Muscle layer of duodenum (tissue), 2 donors: ENCODE results near the gene LAMTOR4.
"Not testable (repeated sequence)": the region's sequence is repeated elsewhere in the genome, so short reads cannot be mapped to it uniquely, and the experiment has no call there.

Experiments
- H3K27ac ChIP-seq: one replicate; pipeline ENCODE4 v1.7.0; 2013; ENCODE audit warnings: mild to moderate bottlenecking, low read length
- H3K27me3 ChIP-seq: one replicate; pipeline ENCODE4 v1.7.0; 2013; ENCODE audit warnings: low read depth, mild to moderate bottlenecking, control low read depth, low read length
- H3K36me3 ChIP-seq, 2 donors: one replicate each; pipeline ENCODE4 v1.7.0; 2013; ENCODE audit warnings: low read length in 2 of 2, control low read depth in 1 of 2, mild to moderate bottlenecking in 1 of 2; ENCODE audit not compliant: insufficient read depth in 2 of 2, control insufficient read depth in 1 of 2
- H3K4me1 ChIP-seq, 2 donors: one replicate each; pipeline ENCODE4 v1.7.0; 2013; ENCODE audit warnings: low read length in 2 of 2, mild to moderate bottlenecking in 2 of 2, control low read depth in 1 of 2, moderate library complexity in 1 of 2; ENCODE audit not compliant: insufficient read depth in 2 of 2, control insufficient read depth in 1 of 2
- H3K4me3 ChIP-seq, 2 donors: one replicate each; pipeline ENCODE4 v1.7.0; 2013; ENCODE audit warnings: low read length in 2 of 2, low read depth in 1 of 2, mild to moderate bottlenecking in 1 of 2
- H3K9me3 ChIP-seq, 2 donors: one replicate each; pipeline ENCODE4 v1.7.0; 2013; ENCODE audit warnings: low read length in 2 of 2, control low read depth in 1 of 2, mild to moderate bottlenecking in 1 of 2; ENCODE audit not compliant: control insufficient read depth in 1 of 2
- donor health status: healthy.

Gene LAMTOR4

DNA sequence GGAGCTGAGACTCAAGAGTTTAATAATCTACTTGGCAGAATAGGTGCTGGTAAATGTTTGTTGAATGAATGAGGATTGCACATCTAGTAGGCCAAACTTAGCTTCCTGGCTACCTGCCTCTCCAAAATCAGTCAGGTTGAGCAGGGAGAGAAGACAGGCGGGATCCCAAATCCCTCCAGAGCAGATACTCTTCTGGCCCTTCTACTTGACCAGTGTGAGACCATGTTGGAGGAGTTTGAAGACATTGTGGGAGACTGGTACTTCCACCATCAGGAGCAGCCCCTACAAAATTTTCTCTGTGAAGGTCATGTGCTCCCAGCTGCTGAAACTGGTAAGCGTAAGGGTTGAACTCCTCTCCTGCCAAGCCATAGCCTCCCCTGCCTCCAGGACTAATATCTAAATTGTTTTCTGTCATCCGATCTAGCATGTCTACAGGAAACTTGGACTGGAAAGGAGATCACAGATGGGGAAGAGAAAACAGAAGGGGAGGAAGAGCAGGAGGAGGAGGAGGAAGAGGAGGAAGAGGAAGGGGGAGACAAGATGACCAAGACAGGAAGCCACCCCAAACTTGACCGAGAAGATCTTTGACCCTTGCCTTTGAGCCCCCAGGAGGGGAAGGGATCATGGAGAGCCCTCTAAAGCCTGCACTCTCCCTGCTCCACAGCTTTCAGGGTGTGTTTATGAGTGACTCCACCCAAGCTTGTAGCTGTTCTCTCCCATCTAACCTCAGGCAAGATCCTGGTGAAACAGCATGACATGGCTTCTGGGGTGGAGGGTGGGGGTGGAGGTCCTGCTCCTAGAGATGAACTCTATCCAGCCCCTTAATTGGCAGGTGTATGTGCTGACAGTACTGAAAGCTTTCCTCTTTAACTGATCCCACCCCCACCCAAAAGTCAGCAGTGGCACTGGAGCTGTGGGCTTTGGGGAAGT, 24.2 kb upstream of the LAMTOR4 start:
- no peaks in the 10 kb centered on the region for H3K9me3 ChIP-seq
- H3K4me1 ChIP-seq = peaks cover 13 to 22% of the 10 kb centered on the region in 2 donors
- H3K4me3 ChIP-seq = no peak overlapping the region
- H3K27ac ChIP-seq = peak overlapping the region; percentile 45
- H3K36me3 ChIP-seq = peaks cover 0 to 3% of the 10 kb centered on the region in 2 donors
- no peaks in the 10 kb centered on the region for H3K27me3 ChIP-seq

GRCh38 chr7:100126239-100126930, 22.3 kb upstream of the LAMTOR4 start:
- Histone ChIP-seq H3K4me3 (peak overlapping the region; percentile 91 to 93), H3K9me3 (no peaks in the 10 kb centered on the region), H3K27me3 (no peaks in the 10 kb centered on the region), H3K27ac (peak overlapping the region; percentile 96), H3K4me1 (peaks cover 7 to 18% of the 10 kb centered on the region in 2 donors), H3K36me3 (peaks cover 0 to 3% of the 10 kb centered on the region in 2 donors)

DNA sequence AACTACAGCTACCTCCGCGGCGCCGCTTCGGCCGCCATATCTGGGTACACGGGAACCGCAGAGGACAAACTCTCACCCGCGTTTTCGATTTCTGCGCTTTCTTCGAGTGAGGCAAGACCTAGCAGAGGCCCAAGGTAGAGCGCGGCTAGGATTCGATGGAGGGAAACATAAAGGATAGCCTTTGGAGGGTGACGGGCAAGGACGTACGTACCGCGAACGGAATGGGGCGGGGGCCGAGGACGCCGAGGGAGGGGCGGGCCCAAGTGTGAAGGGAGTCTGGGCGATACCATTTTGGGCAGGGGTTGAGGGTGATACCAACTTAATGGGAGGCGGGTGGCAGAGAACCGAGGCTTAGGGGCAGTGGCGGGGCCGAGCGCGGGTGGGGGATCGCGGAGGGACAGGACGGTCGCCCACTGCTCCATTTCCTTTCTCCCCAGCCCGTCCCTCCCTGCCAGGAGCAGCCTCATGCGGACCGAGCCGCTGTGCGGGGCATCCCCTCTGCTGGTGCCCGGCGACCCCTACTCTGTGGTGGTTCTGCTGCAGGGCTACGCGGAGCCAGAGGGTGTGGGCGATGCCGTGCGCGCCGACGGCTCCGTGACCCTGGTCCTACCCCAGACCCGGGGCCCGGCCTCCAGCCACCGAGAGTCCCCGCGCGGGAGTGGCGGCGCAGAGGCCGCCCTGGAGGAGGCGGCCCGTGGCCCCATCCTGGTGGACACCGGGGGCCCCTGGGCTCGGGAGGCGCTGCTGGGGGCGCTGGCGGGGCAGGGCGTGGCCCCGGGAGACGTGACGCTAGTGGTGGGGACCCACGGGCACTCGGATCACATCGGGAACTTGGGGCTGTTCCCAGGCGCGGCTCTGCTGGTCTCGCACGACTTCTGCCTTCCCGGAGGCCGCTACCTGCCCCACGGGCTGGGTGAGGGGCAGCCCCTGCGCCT, 21.5 kb upstream of the LAMTOR4 start, which contains the start of gene MBLAC1:
MBLAC1 (plus strand) TSS at position 37 of the 935 bp plus-strand sequence; CDS start at position 466, 429 bp downstream.
- Histone ChIP-seq H3K27me3 (no peaks in the 10 kb centered on the region), H3K36me3 (peaks cover 0 to 3% of the 10 kb centered on the region in 2 donors), H3K27ac (peak within 1 kb of the TSS; percentile 96), H3K4me1 (peaks cover 7 to 18% of the 10 kb centered on the region in 2 donors), H3K4me3 (peak within 1 kb of the TSS; percentile 91 to 93), H3K9me3 (no peaks in the 10 kb centered on the region)

DNA sequence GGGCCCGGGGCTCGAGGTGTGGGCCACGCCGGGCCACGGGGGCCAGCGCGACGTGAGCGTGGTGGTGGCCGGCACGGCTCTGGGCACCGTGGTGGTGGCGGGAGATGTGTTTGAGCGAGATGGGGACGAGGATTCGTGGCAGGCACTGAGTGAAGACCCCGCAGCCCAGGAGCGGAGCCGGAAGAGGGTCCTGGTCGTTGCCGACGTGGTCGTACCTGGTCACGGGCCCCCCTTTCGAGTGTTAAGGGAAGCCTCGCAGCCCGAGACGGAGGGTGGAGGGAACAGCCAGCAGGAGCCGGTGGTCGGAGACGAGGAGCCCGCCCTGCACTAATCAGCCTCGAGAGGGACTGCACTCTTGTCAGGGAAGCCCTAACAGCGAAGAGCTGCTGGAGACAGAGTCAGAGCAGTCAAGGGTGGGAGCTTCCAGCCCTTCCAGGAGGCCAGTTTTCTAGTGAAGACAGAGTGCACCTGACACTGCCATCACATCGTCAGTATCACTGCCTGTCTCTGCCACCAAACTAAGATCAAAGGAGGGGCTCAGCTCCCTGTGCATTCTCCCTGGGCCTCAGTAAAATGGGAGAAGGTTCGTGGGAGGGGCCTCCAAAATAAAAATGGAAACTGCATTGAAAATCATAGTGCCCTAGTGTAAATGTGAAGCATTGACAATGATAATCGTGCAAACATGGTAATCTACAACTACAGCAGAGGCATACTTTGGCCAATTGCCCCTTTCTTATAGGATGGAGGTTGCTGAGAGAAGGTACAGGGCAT, 20.7 kb upstream of the LAMTOR4 start:
- Histone ChIP-seq H3K4me3 (peak overlapping the region; percentile 91 to 93), H3K27me3 (no peaks in the 10 kb centered on the region), H3K36me3 (peaks cover 0 to 3% of the 10 kb centered on the region in 2 donors), H3K9me3 (no peaks in the 10 kb centered on the region), H3K27ac (no peak overlapping the region), H3K4me1 (peaks cover 7 to 18% of the 10 kb centered on the region in 2 donors)

DNA sequence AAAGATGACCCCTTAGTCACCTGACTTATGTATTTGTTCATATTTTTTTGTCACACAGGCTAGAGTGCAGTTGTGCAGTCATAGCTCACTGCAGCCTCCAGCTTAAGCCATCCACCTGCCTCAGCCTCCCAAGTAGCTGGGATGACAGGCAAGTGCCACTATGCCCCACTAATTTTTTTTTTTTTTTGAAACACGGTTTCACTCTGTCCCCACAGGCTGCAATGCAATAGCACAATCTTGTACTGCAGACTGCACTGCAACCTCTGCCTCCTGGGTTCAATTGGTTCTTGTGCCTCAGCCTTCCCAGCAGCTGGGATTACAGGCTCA, 20.1 kb upstream of the LAMTOR4 start:
- no peaks in the 10 kb centered on the region for H3K9me3 ChIP-seq
- H3K4me3 ChIP-seq = no peak overlapping the region
- H3K36me3 ChIP-seq = peaks cover 0 to 3% of the 10 kb centered on the region in 2 donors
- no peak overlapping the region for H3K27ac ChIP-seq
- H3K27me3 ChIP-seq = no peaks in the 10 kb centered on the region
- H3K4me1 ChIP-seq = peaks cover 7 to 18% of the 10 kb centered on the region in 2 donors

DNA sequence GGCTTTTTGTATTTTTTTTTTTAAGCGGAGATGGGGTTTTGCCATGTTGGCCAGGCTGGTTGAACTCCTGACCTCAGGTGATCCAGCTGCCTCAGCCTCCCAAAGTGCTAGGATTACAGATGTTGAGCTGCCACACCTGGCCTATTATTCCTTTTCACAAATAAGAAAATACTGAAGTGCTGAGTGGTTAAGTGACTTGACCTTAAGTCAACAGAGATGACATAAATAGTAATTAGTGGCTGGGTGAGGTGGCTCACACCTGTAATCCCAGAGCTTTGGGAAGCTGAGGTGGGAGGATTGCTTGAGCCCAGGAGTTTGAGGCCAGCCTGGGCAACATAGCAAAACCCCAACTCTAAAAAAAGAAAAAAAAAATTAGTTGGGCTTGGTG, 18.5 kb upstream of the LAMTOR4 start:
- H3K9me3 ChIP-seq, H3K36me3 ChIP-seq, H3K27me3 ChIP-seq, H3K4me3 ChIP-seq: not testable (repeated sequence)
- peak overlapping the region; percentile 5 for H3K27ac ChIP-seq
- peaks cover 2 to 18% of the 10 kb centered on the region in 2 donors for H3K4me1 ChIP-seq

DNA sequence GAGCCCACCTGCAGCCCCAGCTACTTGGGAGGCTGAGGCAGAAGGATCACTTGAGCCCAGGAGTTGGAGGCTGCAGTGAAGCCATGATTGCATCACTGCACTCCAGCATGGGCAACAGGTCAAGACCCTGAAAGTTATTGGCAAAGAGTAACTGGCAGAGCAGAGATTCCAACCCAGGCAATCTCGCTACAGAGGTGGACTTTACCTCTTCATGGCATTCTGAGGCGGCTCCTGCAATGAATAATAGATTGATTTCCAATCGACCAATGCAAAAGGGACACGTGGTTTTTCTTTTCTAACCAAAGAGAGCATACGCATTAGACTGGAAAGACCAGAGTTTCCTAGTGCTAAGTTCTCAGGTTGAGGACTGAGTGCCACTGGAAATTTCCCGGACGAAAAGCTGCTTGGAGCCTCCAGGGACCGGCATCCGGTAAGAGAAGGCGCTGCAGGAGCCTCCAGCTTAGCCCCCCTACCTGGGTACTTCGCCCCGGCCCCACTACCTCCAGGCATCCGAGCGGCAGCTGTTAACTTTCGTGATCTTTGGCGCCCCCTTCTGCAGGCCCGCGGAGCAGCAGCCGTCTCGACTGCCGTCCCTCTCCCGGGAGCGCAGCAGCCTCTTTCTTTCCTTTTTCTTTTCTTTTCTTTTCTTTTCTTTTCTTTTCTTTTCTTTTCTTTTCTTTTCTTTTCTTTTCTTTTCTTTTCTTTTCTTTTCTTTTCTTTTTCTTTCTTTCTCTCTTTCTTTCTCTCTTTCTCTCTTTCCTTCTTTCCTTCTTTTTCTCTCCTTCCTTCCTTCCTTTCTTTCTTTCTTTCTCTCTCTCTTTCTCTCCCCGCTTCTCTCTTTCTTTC, 17.9 kb upstream of the LAMTOR4 start:
- Histone ChIP-seq H3K36me3 (peaks cover 0 to 3% of the 10 kb centered on the region in 2 donors), H3K4me3 (peak overlapping the region in 1 of 2 donors; percentile 33), H3K4me1 (peaks cover 0 to 18% of the 10 kb centered on the region in 2 donors), H3K27ac (peak overlapping the region; percentile 5), H3K27me3 (no peaks in the 10 kb centered on the region), H3K9me3 (no peaks in the 10 kb centered on the region)

DNA sequence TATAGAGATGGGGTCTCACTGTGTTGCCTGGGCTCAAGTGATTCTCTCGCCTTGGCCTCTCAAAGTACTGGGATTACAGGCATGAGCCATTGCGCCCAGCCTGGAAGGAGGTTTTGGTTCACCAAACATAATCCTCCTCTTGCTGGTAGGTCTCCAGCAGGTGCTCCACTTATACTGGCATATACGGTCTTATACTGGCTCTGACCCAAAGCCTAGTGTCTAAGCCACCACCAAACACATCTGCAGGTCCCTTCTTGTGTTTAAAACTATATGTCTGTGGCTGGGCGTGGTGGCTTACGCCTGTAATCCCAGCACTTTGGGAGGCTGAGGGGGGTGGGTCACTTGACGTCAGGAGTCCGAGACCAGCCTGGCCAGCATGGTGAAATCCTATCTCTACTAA, 16.6 kb upstream of the LAMTOR4 start:
- Histone ChIP-seq H3K4me3 (no peak overlapping the region), H3K27ac (no peak overlapping the region), H3K4me1 (peaks cover 0 to 12% of the 10 kb centered on the region in 2 donors), H3K27me3 (no peaks in the 10 kb centered on the region), H3K9me3 (no peaks in the 10 kb centered on the region), H3K36me3 (no peaks in the 10 kb centered on the region)

GRCh38 chr7:100132697-100133151, 16.0 kb upstream of the LAMTOR4 start:
- no peak overlapping the region for H3K4me3 ChIP-seq
- no peaks in the 10 kb centered on the region for H3K36me3 ChIP-seq
- peaks cover 0 to 12% of the 10 kb centered on the region in 2 donors for H3K4me1 ChIP-seq
- H3K27ac ChIP-seq = no peak overlapping the region
- no peaks in the 10 kb centered on the region for H3K27me3 ChIP-seq
- no peaks in the 10 kb centered on the region for H3K9me3 ChIP-seq
